ENCODE measurements around the gene IRAK3. TPM values are rescaled to one million over a fixed set of nuclear protein-coding genes. Genes with fewer than 3 reads are reported as not detected.

IRAK3 gene
- total RNA-seq, 1 experiment from 2014 or later = 0.12 TPM

GRCh38 chr12:66190519-66191370 lies 1.7 kb downstream of the IRAK3 start:
- CTCF ChIA-PET = interaction anchor here (1.7 kb wide), 1 partner anchor 21 kb away, joined by 4 read pairs; the partner anchor contains the start of gene TMBIM4
- ATAC-seq = no peak
- no peaks in the 10 kb centered on the region for H3K27me3 ChIP-seq (ENCODE audit: insufficient read depth, low read length)
- H3K9ac ChIP-seq (ENCODE audit: low read length) = no peak overlapping the region
- H3K79me2 ChIP-seq (ENCODE audit: insufficient read depth, low read length) = no peaks in the 10 kb centered on the region
- POLR2A ChIA-PET = interaction anchor here (2.3 kb wide), 1 partner anchor 21 kb away, joined by 11 read pairs; the partner anchor contains the start of gene TMBIM4
- H3K4me2 ChIP-seq (ENCODE audit: low read length) = no peak overlapping the region
- H2AFZ ChIP-seq (ENCODE audit: low read depth, low read length, poor library complexity, severe bottlenecking) = no peak overlapping the region
- no peaks in the 10 kb centered on the region for H3K9me3 ChIP-seq (ENCODE audit: control insufficient read depth in 1 of 2, insufficient read depth in 1 of 2, low read depth in 1 of 2, low read length in 2 of 2)
- DNase-seq (ENCODE audit: low read depth, low spot score) = no peak
- H3K4me3 ChIP-seq (replicated peaks in 1 of 2; ENCODE audit: low read depth in 1 of 2, low read length in 2 of 2) = no peak overlapping the region
- intact Hi-C loops (cut with micrococcal nuclease) = no loop called here
- no peaks in the 10 kb centered on the region for H3K4me1 ChIP-seq (ENCODE audit: control insufficient read depth in 1 of 2, insufficient read depth in 2 of 2, low read length in 2 of 2)
- no TSS peak for BruUV-seq (replicated peaks)
- H3K36me3 ChIP-seq (ENCODE audit: control insufficient read depth in 1 of 2, insufficient read depth in 2 of 2, low read length in 2 of 2) = no peaks in the 10 kb centered on the region
- no peak overlapping the region for H3K27ac ChIP-seq (ENCODE audit: low read depth, low read length)
- no peaks in the 10 kb centered on the region; the same call in 1 of the 2 replicates for H3K9me2 ChIP-seq (ENCODE audit: insufficient read depth)
- RAD21 ChIA-PET (ENCODE audit: low non-redundant PET in 1 of 2, low total read pairs in 2 of 2, uncharacterized antibody in 2 of 2, unreplicated experiment in 2 of 2) = no interaction called here
- TF ChIP-seq ELF1 (IDR thresholded peaks at IDR 0.05; ENCODE audit: borderline replicate concordance, low read depth) = no peak
- no peaks in the 10 kb centered on the region for H4K20me1 ChIP-seq (ENCODE audit: insufficient read depth)

GRCh38 chr12:66191547-66192126 lies 2.6 kb downstream of the IRAK3 start:
- Histone ChIP-seq H3K4me3 (replicated peaks in 1 of 2; ENCODE audit: low read depth in 1 of 2, low read length in 2 of 2) (no peak overlapping the region), H2AFZ (ENCODE audit: low read depth, low read length, poor library complexity, severe bottlenecking) (no peak overlapping the region), H3K27ac (ENCODE audit: low read depth, low read length) (no peak overlapping the region), H4K20me1 (ENCODE audit: insufficient read depth) (no peaks in the 10 kb centered on the region), H3K9me2 (ENCODE audit: insufficient read depth) (no peaks in the 10 kb centered on the region; the same call in 1 of the 2 replicates), H3K79me2 (ENCODE audit: insufficient read depth, low read length) (no peaks in the 10 kb centered on the region), H3K36me3 (ENCODE audit: control insufficient read depth in 1 of 2, insufficient read depth in 2 of 2, low read length in 2 of 2) (no peaks in the 10 kb centered on the region), H3K9ac (ENCODE audit: low read length) (no peak overlapping the region), H3K4me1 (ENCODE audit: control insufficient read depth in 1 of 2, insufficient read depth in 2 of 2, low read length in 2 of 2) (no peaks in the 10 kb centered on the region), H3K27me3 (ENCODE audit: insufficient read depth, low read length) (no peaks in the 10 kb centered on the region), H3K9me3 (ENCODE audit: control insufficient read depth in 1 of 2, insufficient read depth in 1 of 2, low read depth in 1 of 2, low read length in 2 of 2) (no peaks in the 10 kb centered on the region), H3K4me2 (ENCODE audit: low read length) (no peak overlapping the region)
- intact Hi-C loops (cut with micrococcal nuclease) = no loop called here
- POLR2A ChIA-PET = interaction anchor here (0.7 to 2.3 kb wide), 2 partner anchors 15 to 22 kb away, joined by 3 to 11 read pairs; partner anchors contain the start of gene TMBIM4
- CTCF ChIA-PET = interaction anchor here (1.7 kb wide), 1 partner anchor 22 kb away, joined by 4 read pairs; the partner anchor contains the start of gene TMBIM4
- DNase-seq (ENCODE audit: low read depth, low spot score) = no peak
- RAD21 ChIA-PET (ENCODE audit: low non-redundant PET in 1 of 2, low total read pairs in 2 of 2, uncharacterized antibody in 2 of 2, unreplicated experiment in 2 of 2) = no interaction called here
- no peak for ATAC-seq
- BruUV-seq (replicated peaks) = no TSS peak
- TF ChIP-seq RAD21 (IDR thresholded peaks at IDR 0.05; ENCODE audit: low read depth) = no peak
- no peak for TF ChIP-seq ZNF274 (IDR thresholded peaks at IDR 0.05; ENCODE audit: low read depth, low read length)
- no peak for TF ChIP-seq MAX (IDR thresholded peaks at IDR 0.05)
- TF ChIP-seq ZFX (IDR thresholded peaks at IDR 0.05) = no peak
- TF ChIP-seq CTCF (IDR thresholded peaks at IDR 0.05 in 2 of 3, conservative IDR thresholded peaks at IDR 0.05 in 1 of 3; ENCODE audit: borderline replicate concordance in 1 of 3, insufficient read depth in 1 of 3, low read depth in 2 of 3, low read length in 2 of 3) = no peak
- TF ChIP-seq ATF3 (IDR thresholded peaks at IDR 0.05) = no peak
- TF ChIP-seq SRF (IDR thresholded peaks at IDR 0.05; ENCODE audit: low read depth) = no peak
- TF ChIP-seq REST (IDR thresholded peaks at IDR 0.05; ENCODE audit: low read depth) = no peak
- TF ChIP-seq EGR1 (IDR thresholded peaks at IDR 0.05; ENCODE audit: low read depth) = no peak
- no peak for TF ChIP-seq YY1 (IDR thresholded peaks at IDR 0.05; ENCODE audit: extremely low read depth, insufficient replicate concordance, low read depth, low read length)
- TF ChIP-seq JUND (IDR thresholded peaks at IDR 0.05) = no peak
- no peak for TF ChIP-seq SIN3A (IDR thresholded peaks at IDR 0.05; ENCODE audit: low read depth)
